PC-3 (cell line): ENCODE results near the gene PHF12.

Experiments used
- CTCF ChIP-seq: fragments of 300-600 bp; sonication (generic); conservative IDR thresholded peaks from 2 replicates; pipeline ENCODE4 v1.5.1; 2017; ENCODE audit warnings: antibody characterized with exemption, low read depth, mild to moderate bottlenecking, low read length
- EZH2 ChIP-seq: fragments of 300-600 bp; sonication (generic); IDR thresholded peaks from one replicate; pipeline ENCODE4 v1.6.1; 2017; ENCODE audit warnings: antibody characterized with exemption, mild to moderate bottlenecking, low read length; ENCODE audit not compliant: unreplicated experiment

GRCh38 chr17:28858801-28859355 is 92.4 kb downstream of the PHF12 start:
- TF ChIP-seq CTCF (no peak), EZH2 (no peak)
